Measurements from ENCODE around the gene PBOV1.

The PBOV1 gene

DNA sequence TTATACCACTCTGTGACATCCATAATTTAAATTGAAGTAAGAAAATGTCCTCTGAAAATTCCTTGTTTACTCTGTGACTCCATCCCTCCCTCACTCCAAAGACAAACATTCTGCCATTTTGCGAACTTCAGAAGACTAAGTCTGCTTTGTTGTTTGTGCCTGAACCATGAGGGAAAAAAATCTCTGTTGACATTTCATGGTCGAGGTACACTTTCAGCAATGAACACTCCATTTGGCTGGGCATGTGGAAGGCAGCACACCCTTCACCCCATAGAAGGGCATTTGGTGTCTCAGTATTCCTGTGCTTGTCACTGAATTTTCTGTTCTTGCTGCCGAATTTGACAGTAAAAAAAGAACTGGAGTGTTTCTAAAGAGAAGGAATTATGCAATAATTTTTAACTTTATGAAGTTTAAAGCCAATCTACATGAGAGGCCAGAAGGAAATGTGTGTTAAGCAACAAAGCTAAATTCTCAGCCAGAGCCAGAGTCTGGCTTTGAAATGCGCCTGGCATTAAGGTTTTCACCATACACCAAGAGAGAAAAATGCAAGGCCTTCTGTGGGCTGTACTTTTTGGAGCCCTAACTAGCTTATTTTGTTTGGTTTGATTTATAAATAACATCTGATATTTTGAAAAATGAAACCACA lies 4.7 kb upstream of the PBOV1 start:
- no peak overlapping the region for H3K27ac ChIP-seq (ENCODE audit: low read depth, low read length)
- H3K4me3 ChIP-seq (ENCODE audit: insufficient read depth, low read length, poor library complexity, severe bottlenecking) = no peak overlapping the region

GRCh38 chr6:138219901-138220300 lies 1.6 kb upstream of the PBOV1 start:
- Histone ChIP-seq H3K9me3 (ENCODE audit: insufficient read depth, low read length) (no peaks in the 10 kb centered on the region), H3K9me2 (replicated peaks; ENCODE audit: insufficient read depth, low read length) (no peaks in the 10 kb centered on the region), H3K27ac (ENCODE audit: low read depth, low read length) (no peak overlapping the region), H3K79me2 (ENCODE audit: insufficient read depth, low read length) (no peaks in the 10 kb centered on the region), H2AFZ (ENCODE audit: low read depth, low read length, severe bottlenecking) (no peak overlapping the region), H3K4me2 (ENCODE audit: low read depth, low read length, poor library complexity, severe bottlenecking) (no peak overlapping the region), H3K27me3 (ENCODE audit: low read length) (no peaks in the 10 kb centered on the region), H4K20me1 (ENCODE audit: low read depth, low read length) (no peaks in the 10 kb centered on the region), H3K36me3 (ENCODE audit: low read length) (no peaks in the 10 kb centered on the region), H3F3A (ENCODE audit: insufficient read depth) (no peaks in the 10 kb centered on the region), H3K9ac (ENCODE audit: low read length) (no peak overlapping the region), H3K4me3 (ENCODE audit: insufficient read depth, low read length, poor library complexity, severe bottlenecking) (no peak overlapping the region)
- TF ChIP-seq EZH2phosphoT487 (conservative IDR thresholded peaks at IDR 0.05; ENCODE audit: low read length) = no peak
- no peak for TF ChIP-seq CTCF (IDR thresholded peaks at IDR 0.05; ENCODE audit: insufficient read depth, low read length, poor library complexity, severe bottlenecking)

More for the DNA sequence above, 4.7 kb upstream of the PBOV1 start:
- H3K79me2 ChIP-seq (ENCODE audit: insufficient read depth, low read length) = no peaks in the 10 kb centered on the region
- TF ChIP-seq EZH2phosphoT487 (conservative IDR thresholded peaks at IDR 0.05; ENCODE audit: low read length) = no peak
- TF ChIP-seq CTCF (IDR thresholded peaks at IDR 0.05; ENCODE audit: insufficient read depth, low read length, poor library complexity, severe bottlenecking) = no peak
- no peak overlapping the region for H2AFZ ChIP-seq (ENCODE audit: low read depth, low read length, severe bottlenecking)
- H3F3A ChIP-seq (ENCODE audit: insufficient read depth) = no peaks in the 10 kb centered on the region
- no peaks in the 10 kb centered on the region for H3K9me2 ChIP-seq (replicated peaks; ENCODE audit: insufficient read depth, low read length)
- H3K27me3 ChIP-seq (ENCODE audit: low read length) = no peaks in the 10 kb centered on the region
- H4K20me1 ChIP-seq (ENCODE audit: low read depth, low read length) = no peaks in the 10 kb centered on the region
- no peak overlapping the region for H3K9ac ChIP-seq (ENCODE audit: low read length)
- H3K36me3 ChIP-seq (ENCODE audit: low read length) = no peaks in the 10 kb centered on the region
- H3K9me3 ChIP-seq (ENCODE audit: insufficient read depth, low read length) = no peaks in the 10 kb centered on the region
- no peak overlapping the region for H3K4me2 ChIP-seq (ENCODE audit: low read depth, low read length, poor library complexity, severe bottlenecking)

GRCh38 chr6:138219398-138219797 lies 1.1 kb upstream of the PBOV1 start:
- no peaks in the 10 kb centered on the region for H3K9me2 ChIP-seq (replicated peaks; ENCODE audit: insufficient read depth, low read length)
- no peaks in the 10 kb centered on the region for H4K20me1 ChIP-seq (ENCODE audit: low read depth, low read length)
- no peaks in the 10 kb centered on the region for H3K79me2 ChIP-seq (ENCODE audit: insufficient read depth, low read length)
- no peak overlapping the region for H3K27ac ChIP-seq (ENCODE audit: low read depth, low read length)
- H3K36me3 ChIP-seq (ENCODE audit: low read length) = no peaks in the 10 kb centered on the region
- H3F3A ChIP-seq (ENCODE audit: insufficient read depth) = no peaks in the 10 kb centered on the region
- no peak overlapping the region for H2AFZ ChIP-seq (ENCODE audit: low read depth, low read length, severe bottlenecking)
- no peak overlapping the region for H3K4me2 ChIP-seq (ENCODE audit: low read depth, low read length, poor library complexity, severe bottlenecking)
- no peak overlapping the region for H3K4me3 ChIP-seq (ENCODE audit: insufficient read depth, low read length, poor library complexity, severe bottlenecking)
- no peaks in the 10 kb centered on the region for H3K27me3 ChIP-seq (ENCODE audit: low read length)
- TF ChIP-seq CTCF (IDR thresholded peaks at IDR 0.05; ENCODE audit: insufficient read depth, low read length, poor library complexity, severe bottlenecking) (no peak), EZH2phosphoT487 (conservative IDR thresholded peaks at IDR 0.05; ENCODE audit: low read length) (no peak)
- no peak overlapping the region for H3K9ac ChIP-seq (ENCODE audit: low read length)
- no peaks in the 10 kb centered on the region for H3K9me3 ChIP-seq (ENCODE audit: insufficient read depth, low read length)
